CD14-positive monocyte (primary cell): ENCODE data around the gene MUC15. TPM values are rescaled to one million over a fixed set of nuclear protein-coding genes. Genes with fewer than 3 reads are reported as not detected.

ENCODE experiments used
- DNase-seq, 3 donors: peaks; one replicate each; pipeline ENCODE4 v3.0.0-alpha.2; 2011 to 2022
- H2AFZ ChIP-seq: 2 replicates; pipeline ENCODE4 v1.6.0; 2012; ENCODE audit warnings: mild to moderate bottlenecking, low read depth, low read length, inconsistent platforms; ENCODE audit not compliant: insufficient read depth, poor library complexity, severe bottlenecking
- H3K27ac ChIP-seq, 2 donors: 1 replicate in 1 of 2; 2 replicates in 1 of 2; pipeline ENCODE4 v1.5.1; 2012 to 2013; ENCODE audit warnings: low read length in 2 of 2, control low read depth in 1 of 2, inconsistent platforms in 1 of 2, low read depth in 1 of 2, mild to moderate bottlenecking in 1 of 2
- H3K27me3 ChIP-seq, 2 donors: one replicate each; pipeline versions ENCODE4 v1.6.0 to v1.6.1; 2011 to 2013; ENCODE audit warnings: low read length in 2 of 2; ENCODE audit not compliant: control insufficient read depth in 2 of 2, insufficient read depth in 2 of 2
- H3K36me3 ChIP-seq, 2 donors: replicated peaks in 1 of 2; 1 replicate in 1 of 2; 2 replicates in 1 of 2; pipeline versions ENCODE4 v1.5.1 to v1.6.1; 2012 to 2013; ENCODE audit warnings: low read length in 2 of 2, control low read depth in 1 of 2, inconsistent platforms in 1 of 2, mild to moderate bottlenecking in 1 of 2; ENCODE audit not compliant: insufficient read depth in 2 of 2, control insufficient read depth in 1 of 2
- H3K4me1 ChIP-seq, 2 donors: 1 replicate in 1 of 2; 2 replicates in 1 of 2; pipeline versions ENCODE4 v1.5.1 to v1.6.1; 2012 to 2013; ENCODE audit warnings: low read length in 2 of 2, control low read depth in 1 of 2, inconsistent platforms in 1 of 2, mild to moderate bottlenecking in 1 of 2, moderate library complexity in 1 of 2; ENCODE audit not compliant: insufficient read depth in 2 of 2, control insufficient read depth in 1 of 2
- H3K4me2 ChIP-seq: replicated peaks from 2 replicates; pipeline ENCODE3; 2012; ENCODE audit warnings: low read length, moderate library complexity, mild to moderate bottlenecking; ENCODE audit not compliant: poor library complexity, severe bottlenecking; ENCODE audit errors: extremely low read depth
- H3K4me3 ChIP-seq, 3 experiments: fragments of 200-600 bp in 1 of 3; sonication (generic) in 1 of 3; replicated peaks in 1 of 3; 1 replicate in 2 of 3; 2 replicates in 1 of 3; pipeline ENCODE4 v1.5.1; 2011 to 2013; ENCODE audit warnings: low read length in 3 of 3, mild to moderate bottlenecking in 3 of 3, control low read depth in 2 of 3, low read depth in 2 of 3, inconsistent platforms in 1 of 3, moderate library complexity in 1 of 3
- H3K79me2 ChIP-seq: 2 replicates; pipeline ENCODE4 v1.6.0; 2012; ENCODE audit warnings: mild to moderate bottlenecking, control low read depth, inconsistent platforms, low read length, moderate library complexity; ENCODE audit not compliant: insufficient read depth
- H3K9ac ChIP-seq: 2 replicates; pipeline ENCODE4 v1.6.0; 2017; ENCODE audit warnings: low read length, mild to moderate bottlenecking; ENCODE audit not compliant: insufficient read depth, poor library complexity, severe bottlenecking
- H3K9me3 ChIP-seq, 2 donors: replicated peaks in 1 of 2; 1 replicate in 1 of 2; 2 replicates in 1 of 2; pipeline versions ENCODE4 v1.5.1 to v1.6.1; 2012 to 2013; ENCODE audit warnings: low read length in 2 of 2, control low read depth in 1 of 2; ENCODE audit not compliant: control insufficient read depth in 1 of 2, insufficient read depth in 1 of 2
- H4K20me1 ChIP-seq: 2 replicates; pipeline ENCODE4 v1.6.0; 2012; ENCODE audit warnings: mild to moderate bottlenecking, low read length, control low read depth, moderate library complexity; ENCODE audit not compliant: insufficient read depth
- H3K27ac Mint-ChIP-seq, 7 donors: one replicate each; pipeline ENCODE4 v1.8.0; 2020; ENCODE audit warnings: mild to moderate bottlenecking in 7 of 7, mixed read lengths in 7 of 7, moderate library complexity in 6 of 7, inconsistent platforms in 2 of 7
- H3K27me3 Mint-ChIP-seq, 3 donors: one replicate each; pipeline ENCODE4 v1.8.0; 2021 to 2022; ENCODE audit warnings: low read depth in 3 of 3, mild to moderate bottlenecking in 3 of 3, mixed read lengths in 3 of 3, moderate library complexity in 3 of 3, inconsistent platforms in 1 of 3
- H3K36me3 Mint-ChIP-seq, 2 donors: one replicate each; pipeline ENCODE4 v1.8.0; 2020; ENCODE audit warnings: mixed read lengths in 2 of 2, inconsistent platforms in 1 of 2, mild to moderate bottlenecking in 1 of 2
- H3K4me1 Mint-ChIP-seq: one replicate; pipeline ENCODE4 v1.8.0; 2020; ENCODE audit warnings: mild to moderate bottlenecking, mixed read lengths
- H3K4me3 Mint-ChIP-seq, 2 donors: one replicate each; pipeline ENCODE4 v1.8.0; 2020; ENCODE audit warnings: mild to moderate bottlenecking in 2 of 2, mixed read lengths in 2 of 2, moderate library complexity in 1 of 2
- H3K9me3 Mint-ChIP-seq, 7 donors: one replicate each; pipeline ENCODE4 v1.8.0; 2020 to 2022; ENCODE audit warnings: mixed read lengths in 7 of 7, mild to moderate bottlenecking in 6 of 7, moderate library complexity in 6 of 7, inconsistent platforms in 2 of 7
- CTCF ChIP-seq: fragments of 200-600 bp; IDR thresholded peaks from one replicate; pipeline ENCODE4 v1.8.0; 2022; ENCODE audit warnings: antibody characterized with exemption, mild to moderate bottlenecking
- WGBS: methylation state at CpG from one replicate; pipeline ENCODE4 v1.1.5; 2013; ENCODE audit warnings: missing lambda C conversion rate; ENCODE audit not compliant: insufficient coverage; 5-methylcytosine and 5-hydroxymethylcytosine counted together
- intact Hi-C, 2 donors: fragments of 100-400 bp; cut with micrococcal nuclease; formaldehyde crosslinking; loops; one replicate each; pipeline versions ENCODE4 v1.15.0 to v1.15.1; 2023
- polyA plus RNA-seq, 3 donors: library from polyadenylated mRNA; depleted of rRNA in 1 of 3; unstranded in 2 of 3; stranded (reverse) in 1 of 3; fragments of 300-500 nt in 2 of 3; fragments of >200 nt in 1 of 3; fragmentation: Illumina TruSeq in 2 of 3; gene quantifications; 1 replicate in 2 of 3; 2 replicates in 1 of 3; pipeline ENCODE4 v1.2.3, GENCODE V29; 2012 to 2021

The MUC15 gene
- polyA plus RNA-seq, 3 donors, result not detected

- no peak for TF ChIP-seq CTCF
Observed at GRCh38 chr11:26558190-26558589, 13.9 kb downstream of the MUC15 start.

GRCh38 chr11:26557666-26558065, 14.4 kb downstream of the MUC15 start:
- no peak overlapping the region for H3K9ac ChIP-seq
- H3K4me3 Mint-ChIP-seq, result no peak overlapping the region
- no peaks in the 10 kb centered on the region for H3K79me2 ChIP-seq
- H3K9me3 ChIP-seq, result no peaks in the 10 kb centered on the region
- no peak overlapping the region for H3K27ac ChIP-seq
- no peak overlapping the region for H2AFZ ChIP-seq
- no peaks in the 10 kb centered on the region for H3K36me3 ChIP-seq
- no peak for TF ChIP-seq CTCF
- H3K27ac Mint-ChIP-seq, result no peak overlapping the region
- intact Hi-C loops, result no loop called here
- no peaks in the 10 kb centered on the region for H3K9me3 Mint-ChIP-seq
- no peaks in the 10 kb centered on the region for H3K36me3 Mint-ChIP-seq
- no peak for DNase-seq
- H3K4me1 Mint-ChIP-seq, result no peaks in the 10 kb centered on the region
- H3K4me1 ChIP-seq, result no peaks in the 10 kb centered on the region
- no peaks in the 10 kb centered on the region for H4K20me1 ChIP-seq
- no CpG with 5 or more reads among the region's 3 CpGs for WGBS
- no peak overlapping the region for H3K4me2 ChIP-seq
- H3K27me3 ChIP-seq, result no peaks in the 10 kb centered on the region
- H3K27me3 Mint-ChIP-seq, result no peaks in the 10 kb centered on the region
- no peak overlapping the region for H3K4me3 ChIP-seq

More at GRCh38 chr11:26558190-26558589, 13.9 kb downstream of the MUC15 start:
- Histone ChIP-seq H3K36me3 (no peaks in the 10 kb centered on the region), H2AFZ (no peak overlapping the region), H4K20me1 (no peaks in the 10 kb centered on the region), H3K4me1 (no peaks in the 10 kb centered on the region), H3K27ac (no peak overlapping the region), H3K4me3 (no peak overlapping the region), H3K4me2 (no peak overlapping the region), H3K9me3 (no peaks in the 10 kb centered on the region), H3K79me2 (no peaks in the 10 kb centered on the region), H3K27me3 (no peaks in the 10 kb centered on the region), H3K9ac (no peak overlapping the region)
- Mint-ChIP-seq H3K27me3 (no peaks in the 10 kb centered on the region), H3K4me3 (no peak overlapping the region), H3K9me3 (no peaks in the 10 kb centered on the region), H3K36me3 (no peaks in the 10 kb centered on the region), H3K4me1 (no peaks in the 10 kb centered on the region), H3K27ac (no peak overlapping the region)
- no CpG with 5 or more reads among the region's 4 CpGs for WGBS
- no peak for DNase-seq
- intact Hi-C loops, result no loop called here
